ENCODE results near the gene CINP.

DNA sequence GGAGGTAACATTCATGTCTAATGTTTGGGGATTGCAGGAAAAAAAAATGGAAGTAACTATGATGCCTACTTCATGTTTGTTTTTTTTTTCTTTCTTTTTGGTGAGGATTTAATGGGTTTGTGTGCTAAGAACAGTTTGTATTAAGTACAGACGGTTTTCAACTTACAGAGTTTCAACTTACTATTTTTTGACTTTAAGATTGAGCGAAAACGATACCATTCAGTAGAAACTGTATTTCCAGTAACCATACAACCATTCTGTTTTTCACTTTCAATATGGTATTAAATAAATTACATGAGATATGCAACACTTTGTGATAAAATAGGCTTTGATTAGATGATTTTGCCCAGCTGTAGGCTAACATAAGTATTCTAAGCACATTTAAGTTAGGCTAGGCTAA is 10.4 kb upstream of the CINP start:
- TF ChIP-seq, protein P1, sequence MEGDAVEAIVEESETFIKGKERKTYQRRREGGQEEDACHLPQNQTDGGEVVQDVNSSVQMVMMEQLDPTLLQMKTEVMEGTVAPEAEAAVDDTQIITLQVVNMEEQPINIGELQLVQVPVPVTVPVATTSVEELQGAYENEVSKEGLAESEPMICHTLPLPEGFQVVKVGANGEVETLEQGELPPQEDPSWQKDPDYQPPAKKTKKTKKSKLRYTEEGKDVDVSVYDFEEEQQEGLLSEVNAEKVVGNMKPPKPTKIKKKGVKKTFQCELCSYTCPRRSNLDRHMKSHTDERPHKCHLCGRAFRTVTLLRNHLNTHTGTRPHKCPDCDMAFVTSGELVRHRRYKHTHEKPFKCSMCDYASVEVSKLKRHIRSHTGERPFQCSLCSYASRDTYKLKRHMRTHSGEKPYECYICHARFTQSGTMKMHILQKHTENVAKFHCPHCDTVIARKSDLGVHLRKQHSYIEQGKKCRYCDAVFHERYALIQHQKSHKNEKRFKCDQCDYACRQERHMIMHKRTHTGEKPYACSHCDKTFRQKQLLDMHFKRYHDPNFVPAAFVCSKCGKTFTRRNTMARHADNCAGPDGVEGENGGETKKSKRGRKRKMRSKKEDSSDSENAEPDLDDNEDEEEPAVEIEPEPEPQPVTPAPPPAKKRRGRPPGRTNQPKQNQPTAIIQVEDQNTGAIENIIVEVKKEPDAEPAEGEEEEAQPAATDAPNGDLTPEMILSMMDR (conservative IDR thresholded peaks at IDR 0.05; ENCODE audit: low read depth, low read length): no peak
- no peak for TF ChIP-seq EZH2 (IDR thresholded peaks at IDR 0.05; ENCODE audit: low read length, unreplicated experiment)
